ENCODE data around the gene DHX9.
"Not testable (repeated sequence)": the region's sequence is repeated elsewhere in the genome, so short reads cannot be mapped to it uniquely, and the experiment has no call there.

The DHX9 gene

DNA sequence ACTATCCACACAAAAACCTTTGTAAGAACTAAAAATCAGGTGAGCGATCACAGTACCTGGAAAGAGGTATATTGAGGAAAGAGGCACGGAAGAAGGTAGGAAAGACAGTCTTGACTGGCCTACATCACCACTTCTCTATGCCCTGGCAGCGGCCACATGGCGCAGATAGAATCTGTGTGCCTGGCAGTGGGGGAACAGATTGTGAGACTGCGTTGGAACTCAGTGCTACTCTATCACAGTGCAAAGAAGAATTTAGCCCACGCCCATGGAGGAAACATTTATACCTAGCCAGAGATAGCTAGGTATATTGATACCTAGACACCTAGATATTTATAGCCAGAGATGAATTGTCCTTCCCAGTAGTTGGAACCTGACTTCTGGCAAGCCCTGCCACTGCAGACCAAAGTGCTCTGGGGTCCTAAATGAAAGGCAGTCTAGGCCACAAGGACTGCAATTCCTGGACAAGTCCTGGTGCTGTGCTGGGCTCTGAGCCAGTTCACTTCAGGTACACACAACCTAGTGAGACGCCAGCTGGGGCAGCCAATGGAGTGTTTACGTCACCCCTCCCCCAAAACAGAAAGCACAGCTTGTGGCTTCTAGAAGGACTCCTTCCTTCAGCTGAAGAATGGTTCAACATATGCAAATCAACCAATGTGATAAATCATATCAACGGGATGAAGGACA is 51.9 kb downstream of the DHX9 start:
- no peak for DNase-seq

DNA sequence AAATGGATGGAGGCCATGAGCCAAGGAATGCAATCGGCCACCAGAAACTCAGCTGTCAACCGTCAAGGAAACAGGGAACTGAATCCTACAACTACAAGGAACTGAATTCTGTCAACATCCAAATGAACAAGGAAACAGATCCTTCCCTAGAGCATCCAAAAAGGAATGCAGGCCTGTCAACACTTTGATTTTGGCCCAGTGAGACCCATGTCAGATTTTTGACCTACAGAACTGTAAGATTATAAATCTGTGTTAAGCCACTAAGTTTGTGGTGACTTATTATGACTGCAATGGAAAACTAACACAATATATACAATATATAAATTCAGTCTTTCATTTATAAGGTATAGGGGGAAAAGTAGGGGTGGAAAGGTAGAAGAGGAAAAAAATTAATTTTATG is 58.5 kb downstream of the DHX9 start:
- no peak for DNase-seq

DNA sequence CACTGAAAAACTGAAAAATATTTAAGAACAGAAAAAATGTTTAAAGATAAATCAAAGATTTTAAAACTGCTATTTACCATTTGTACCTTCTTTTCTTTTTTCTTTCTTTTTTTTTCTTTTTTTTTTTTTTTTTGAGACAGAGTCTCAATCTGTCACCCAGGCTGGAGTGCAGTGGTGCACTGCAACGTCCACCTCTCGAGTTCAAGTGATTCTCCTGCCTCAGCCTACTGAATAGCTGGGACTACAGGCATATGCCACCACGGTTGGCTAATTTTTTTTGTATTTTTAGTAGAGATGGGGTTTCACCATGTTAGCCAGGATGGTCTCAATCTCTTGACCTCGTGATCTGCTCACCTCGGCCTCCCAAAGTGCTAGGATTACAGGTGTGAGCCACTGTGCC is 62.8 kb downstream of the DHX9 start:
- not testable (repeated sequence) for DNase-seq

DNA sequence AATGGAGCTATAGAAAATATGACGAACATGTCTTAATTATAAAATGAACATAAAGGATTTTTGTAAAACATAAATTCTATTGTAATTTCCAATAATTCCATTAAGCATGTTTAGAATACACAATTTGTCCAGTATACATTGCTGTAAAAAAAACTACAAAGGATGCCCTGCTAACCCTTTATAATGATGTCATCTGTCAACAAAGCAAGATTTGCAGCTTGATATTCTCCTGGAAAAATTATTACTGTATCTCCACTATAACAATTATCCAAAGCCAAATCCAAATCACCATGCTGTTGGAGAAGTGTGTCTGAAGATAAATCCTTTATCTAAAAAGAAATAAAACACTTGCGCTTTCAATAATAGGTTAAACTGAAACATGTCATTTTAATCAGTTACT is 66.2 kb downstream of the DHX9 start:
- no peak for DNase-seq

DNA sequence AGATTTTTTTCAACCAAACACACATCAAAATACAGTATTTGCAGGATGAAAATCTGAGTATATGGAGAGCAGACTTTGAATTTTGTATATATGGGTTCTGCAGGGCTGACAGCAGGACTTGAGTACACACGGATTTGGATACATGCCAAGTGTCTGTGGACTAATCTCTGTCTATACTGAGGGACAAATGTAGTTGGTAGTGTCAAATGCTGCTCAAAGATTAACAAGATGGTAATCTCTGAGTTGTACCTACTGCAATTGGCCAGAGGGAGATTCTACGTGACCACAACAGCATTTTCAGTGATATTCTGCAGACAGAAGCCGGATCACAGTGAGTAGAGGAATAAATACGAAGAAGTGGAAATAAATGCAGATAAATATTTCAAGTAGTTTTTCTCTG is 70.4 kb downstream of the DHX9 start:
- DNase-seq, result no peak

DNA sequence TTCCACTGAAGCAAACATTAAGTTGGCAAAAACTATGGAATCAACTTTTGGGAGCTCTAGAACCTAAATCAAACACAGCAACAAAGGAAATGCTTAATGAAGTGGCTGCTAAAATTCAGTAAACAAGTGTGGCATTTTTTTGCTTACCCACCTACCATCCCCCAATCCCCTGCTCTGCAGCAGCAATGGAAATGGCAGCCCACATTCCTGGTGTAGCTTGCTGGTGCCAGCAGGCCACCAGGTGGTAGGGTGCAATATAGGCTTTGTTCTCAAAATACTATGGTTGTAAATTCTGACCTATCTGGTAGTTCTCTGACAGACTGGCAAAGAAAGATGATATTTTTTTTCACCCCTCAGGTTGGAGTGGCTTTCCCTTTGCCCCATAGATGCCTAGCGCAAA is 71.0 kb downstream of the DHX9 start:
- no peak for DNase-seq

DNA sequence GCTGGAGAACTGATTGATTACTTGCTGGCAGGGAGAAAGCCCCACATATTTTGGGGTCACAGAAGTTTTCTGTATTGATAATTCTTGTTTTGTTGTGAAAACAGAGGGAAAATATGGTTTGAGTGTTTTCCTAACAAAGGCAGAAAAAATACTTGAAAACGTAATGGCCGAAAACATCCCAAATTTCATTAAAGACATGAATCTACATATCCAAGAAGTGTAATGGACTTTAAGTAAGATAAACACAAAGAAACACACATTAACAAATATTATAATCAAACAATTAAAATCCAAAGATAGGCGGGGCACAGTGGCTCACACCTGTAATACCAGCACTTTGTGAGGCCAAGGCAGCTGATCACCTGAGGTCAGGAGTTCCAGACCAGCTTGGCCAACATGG is 74.3 kb downstream of the DHX9 start:
- DNase-seq, result no peak

DNA sequence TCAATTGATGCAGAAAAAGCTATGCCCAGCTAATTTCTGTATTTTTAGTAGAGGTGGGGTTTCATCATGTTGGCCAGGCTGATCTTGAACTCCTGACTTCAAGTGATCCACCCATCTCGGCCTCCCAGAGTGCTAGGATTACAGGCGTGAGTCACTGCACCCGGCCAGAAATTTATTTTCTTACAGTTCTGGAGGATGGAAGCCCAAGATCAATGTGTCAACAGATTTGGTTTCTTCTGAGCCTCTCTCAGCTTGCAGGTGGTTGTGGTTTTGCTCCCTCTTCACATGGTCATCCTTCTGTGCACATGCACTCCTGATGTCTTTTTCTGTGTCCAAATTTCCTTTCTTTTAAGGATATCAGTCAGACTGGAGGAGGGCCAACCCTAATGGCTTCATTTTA is 78.2 kb downstream of the DHX9 start:
- DNase-seq, result no peak

DNA sequence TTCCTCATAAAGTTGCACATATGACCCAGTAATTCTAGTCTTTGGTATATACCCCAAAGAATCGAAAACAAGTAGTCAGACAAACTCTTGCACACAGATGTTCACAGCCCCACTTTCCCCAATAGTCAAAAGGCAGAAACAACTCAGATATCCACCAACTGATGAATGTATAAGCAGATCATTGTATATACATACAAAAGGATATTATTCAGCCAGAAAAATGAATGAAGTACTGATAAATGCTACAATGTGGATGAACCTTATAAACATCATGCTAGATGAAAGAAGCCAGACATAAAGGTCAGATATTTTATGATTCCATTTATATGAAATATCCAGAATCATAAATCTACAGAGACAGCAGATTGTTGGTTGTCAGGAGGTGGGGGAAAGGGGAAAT is 86.5 kb downstream of the DHX9 start:
- DNase-seq, result no peak

DNA sequence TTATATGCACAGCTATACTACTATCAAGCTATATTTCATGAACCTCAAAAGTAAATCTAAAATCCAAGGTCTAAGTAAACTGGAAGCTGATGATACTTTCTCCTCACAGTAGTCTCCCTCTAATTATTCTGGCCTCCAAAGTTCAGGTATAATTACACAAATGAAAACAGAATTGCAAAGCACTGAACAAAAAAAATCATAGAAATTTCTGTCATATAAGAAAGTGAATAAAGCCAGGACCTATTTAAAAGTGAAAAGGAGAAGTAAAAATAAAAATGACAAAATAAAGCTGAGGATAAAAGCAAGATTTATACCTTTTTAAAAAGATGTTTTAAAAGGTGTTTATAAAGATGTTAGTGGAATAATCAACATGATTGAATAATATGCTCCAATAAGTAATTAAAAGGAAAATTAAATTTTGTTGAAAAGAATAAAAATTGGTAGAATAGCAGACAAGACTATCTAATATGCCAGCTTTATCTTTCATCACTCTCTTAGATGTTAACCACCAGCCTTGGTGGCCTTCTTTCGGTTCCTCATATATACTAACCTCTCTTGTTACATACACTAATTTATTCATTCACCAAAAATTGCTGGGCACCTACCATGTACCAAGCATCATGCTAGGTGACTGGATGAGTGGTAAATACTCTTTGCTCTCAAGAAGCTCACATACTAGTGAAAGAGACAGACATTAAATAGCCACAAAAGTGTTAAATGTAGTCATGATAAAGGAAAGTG is 88.7 kb downstream of the DHX9 start:
- DNase-seq, result no peak

DNA sequence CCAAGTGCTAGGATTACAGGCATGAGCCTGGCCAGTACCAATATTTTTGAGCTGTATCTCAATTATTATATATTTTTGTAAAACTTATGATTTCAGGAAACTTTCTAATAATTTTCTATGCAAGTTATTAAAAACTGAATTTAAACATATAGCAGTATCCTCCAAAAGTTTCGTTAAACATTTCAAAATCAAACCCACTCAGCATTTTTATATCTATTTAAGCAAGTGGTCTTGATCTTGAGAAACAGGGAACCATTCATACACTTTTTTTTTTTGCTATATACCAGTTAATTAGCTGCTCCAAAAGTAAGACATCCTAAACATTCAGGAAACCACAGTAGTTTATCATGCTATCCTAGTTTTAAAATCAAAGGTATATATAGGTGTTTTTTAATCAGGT is 91.8 kb downstream of the DHX9 start:
- DNase-seq, result no peak

DNA sequence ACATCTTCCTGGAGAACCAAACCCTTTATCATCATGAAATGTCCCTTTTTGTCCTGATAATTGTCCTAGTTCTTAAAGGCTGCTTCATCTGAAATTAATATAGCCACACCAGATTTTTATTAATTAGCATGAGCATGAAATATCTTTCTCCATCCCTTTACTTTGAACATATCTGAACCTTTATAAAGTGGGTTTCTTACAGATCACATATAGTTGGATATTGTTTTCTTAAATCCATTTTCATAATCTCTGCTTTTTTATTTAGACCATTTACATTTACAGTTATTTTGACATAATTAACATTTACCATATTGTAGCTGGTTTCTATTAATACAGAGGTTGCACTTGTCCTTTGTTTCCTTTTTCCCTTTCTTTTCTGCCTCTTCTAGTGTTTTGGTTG is 96.6 kb downstream of the DHX9 start:
- DNase-seq, result no peak
